ENCODE results near the gene SLC66A1.

Gene SLC66A1

DNA sequence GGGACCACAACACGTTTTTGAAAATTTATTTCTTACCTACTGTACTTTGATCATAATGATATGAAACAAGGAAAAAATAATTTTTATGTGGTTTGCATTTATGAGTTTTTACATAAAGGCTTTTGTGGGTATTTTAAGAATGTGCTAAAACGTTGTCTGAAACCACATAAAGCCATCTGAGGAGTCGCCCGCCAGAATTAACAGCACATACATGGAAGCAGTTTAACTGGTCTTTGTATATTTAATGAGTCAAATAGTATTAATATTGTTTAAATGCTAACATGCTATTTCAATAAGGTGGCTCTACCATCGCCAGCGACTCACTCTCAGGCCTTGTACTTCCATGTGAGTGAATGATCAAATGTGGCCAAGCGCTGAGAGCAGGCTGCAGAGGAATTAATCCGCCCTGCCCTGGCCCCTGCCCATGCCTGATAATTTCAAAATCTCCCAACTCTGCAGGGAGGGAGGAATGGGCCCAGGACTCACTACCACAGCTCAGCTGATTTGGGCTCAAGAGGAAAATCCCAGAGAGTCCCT is 49.6 kb downstream of the SLC66A1 start:
- peak; percentile 51 for DNase-seq (ENCODE audit: low spot score)

DNA sequence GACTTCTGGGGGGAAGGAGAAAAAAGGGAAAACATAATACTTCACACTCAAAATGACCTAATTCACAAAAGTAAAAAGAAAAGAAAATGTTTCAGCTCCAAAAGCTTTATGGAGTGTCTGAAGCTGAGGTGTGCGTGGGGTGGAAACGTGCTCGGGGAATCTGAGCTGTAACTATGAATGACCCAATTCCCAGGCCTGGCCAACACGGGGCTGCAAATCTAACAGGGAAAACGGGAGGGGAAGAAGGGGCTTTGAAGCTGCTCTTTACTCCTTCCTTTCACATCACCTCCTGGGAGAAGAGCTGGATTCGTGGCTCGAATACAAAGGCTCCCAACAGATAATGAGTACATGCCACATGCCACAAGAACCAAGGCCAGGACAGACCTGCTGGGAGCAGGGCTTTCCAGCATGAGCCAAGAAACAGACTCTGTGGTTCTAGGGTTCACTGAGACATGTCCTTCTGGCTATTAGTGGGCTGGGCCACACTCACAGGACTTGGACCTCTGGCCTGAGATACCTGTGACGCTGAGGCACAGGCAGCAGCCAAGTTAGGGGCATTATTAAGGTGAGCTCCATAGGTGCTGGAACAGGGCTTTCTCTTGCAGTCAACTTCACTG is 51.5 kb downstream of the SLC66A1 start:
- DNase-seq (ENCODE audit: low spot score) = no peak

DNA sequence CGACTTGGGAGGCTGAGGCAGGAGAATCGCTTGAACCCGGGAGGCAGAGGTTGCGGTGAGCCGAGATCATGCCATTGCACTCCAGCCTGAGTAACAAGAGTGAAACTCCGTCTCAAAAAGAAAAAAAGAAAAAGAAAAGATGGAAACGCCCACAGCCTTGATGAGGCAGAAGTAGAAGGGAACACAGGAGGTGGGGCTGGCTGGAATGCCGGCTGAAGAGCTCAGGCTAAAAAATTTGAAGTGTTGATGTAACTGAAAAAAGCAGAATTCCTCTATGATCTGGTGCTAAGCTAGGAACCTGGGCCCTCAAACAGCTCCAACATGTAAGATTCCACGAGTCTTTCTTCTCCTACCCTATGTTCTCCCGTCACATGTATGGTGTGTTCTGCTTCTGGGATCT is 53.6 kb downstream of the SLC66A1 start:
- DNase-seq (ENCODE audit: low spot score) = peak; percentile 68

DNA sequence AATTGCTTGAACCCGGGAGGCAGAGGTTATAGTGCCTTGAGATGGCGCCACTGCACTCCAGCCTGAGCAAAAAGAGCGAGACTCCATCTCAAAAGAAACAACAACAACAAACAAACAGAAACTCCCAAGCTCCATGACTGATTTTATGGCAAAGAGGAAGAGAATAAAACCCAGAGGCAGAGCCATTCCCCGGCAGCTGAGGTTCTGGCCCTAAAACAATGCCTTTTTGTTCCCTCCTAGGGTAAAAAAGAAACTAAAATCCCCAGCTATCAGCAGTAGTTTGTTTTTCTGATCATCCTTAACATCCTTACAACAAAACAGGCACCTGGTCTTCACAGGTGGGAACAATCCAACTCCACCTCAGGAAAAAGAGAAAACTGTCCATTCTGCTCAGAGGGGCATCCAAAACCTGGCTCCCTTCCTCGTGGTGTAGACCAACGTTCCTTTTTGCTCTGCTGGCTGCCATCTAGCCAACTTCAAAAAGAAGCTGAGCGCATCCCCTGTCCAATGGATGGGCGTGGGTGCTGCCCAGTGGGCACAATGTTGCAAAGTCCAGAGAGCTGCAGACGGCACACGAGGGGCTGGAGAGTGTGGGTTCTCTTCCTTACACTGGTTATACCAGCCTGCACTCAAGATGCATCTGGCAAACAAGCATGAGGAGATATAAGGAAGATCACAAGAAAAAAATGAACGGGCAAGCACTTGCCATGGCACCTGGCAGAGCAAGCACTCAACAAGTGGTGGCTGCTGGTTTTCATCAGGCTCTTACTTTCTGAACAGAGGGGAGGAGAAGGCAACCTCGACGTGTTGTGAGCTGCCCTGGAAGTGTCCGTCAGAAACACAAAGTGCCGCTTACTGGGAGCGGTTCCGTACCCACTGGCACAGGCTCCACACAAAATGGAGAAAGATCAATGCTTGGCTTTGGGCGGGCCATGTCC is 54.7 kb downstream of the SLC66A1 start:
- no peak for DNase-seq (ENCODE audit: low spot score)

- no peak for DNase-seq (ENCODE audit: low spot score)
Measured at GRCh38 chr1:19367584-19368041, 55.5 kb downstream of the SLC66A1 start.

DNA sequence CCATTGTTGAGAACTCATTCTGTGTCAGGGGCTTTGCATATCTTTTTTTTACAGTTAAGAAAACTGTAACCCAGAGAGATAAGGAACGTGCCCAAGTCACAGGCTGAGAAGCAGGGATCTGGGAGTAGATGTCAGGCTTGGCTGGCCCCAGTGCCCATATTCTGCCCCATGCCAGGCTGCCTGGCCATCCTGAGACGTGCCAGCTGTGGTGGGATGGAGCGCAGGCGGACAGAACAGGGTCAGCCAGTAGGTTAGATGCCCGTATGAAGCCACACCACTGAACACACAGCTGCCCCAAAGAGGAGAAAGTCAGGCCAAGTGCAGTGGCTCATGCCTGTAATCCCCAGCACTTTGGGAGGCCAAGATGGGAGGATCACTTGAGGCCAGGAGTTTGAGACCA is 55.9 kb downstream of the SLC66A1 start:
- no peak for DNase-seq (ENCODE audit: low spot score)

DNA sequence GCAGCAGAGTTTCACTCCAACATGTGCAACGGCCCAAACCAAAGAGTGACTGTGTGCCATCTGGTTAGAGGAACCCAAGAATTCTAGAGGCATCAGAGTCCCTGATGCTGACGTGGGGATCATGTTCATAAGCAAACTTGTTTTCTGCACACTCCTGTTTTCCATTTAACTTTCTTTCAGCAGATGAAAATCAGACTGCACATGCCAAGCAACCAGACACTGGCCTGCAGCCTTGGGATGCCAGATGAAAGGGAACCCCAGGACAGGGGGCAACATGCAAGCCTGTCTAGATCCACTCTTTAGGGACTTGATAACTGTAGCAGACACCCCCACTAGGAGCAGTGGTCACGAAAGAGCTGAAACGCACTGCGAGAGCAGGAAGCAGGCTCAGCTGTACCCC is 56.8 kb downstream of the SLC66A1 start:
- DNase-seq (ENCODE audit: low spot score) = no peak

- DNase-seq (ENCODE audit: low spot score) = no peak
Measured at GRCh38 chr1:19369396-19370090, 57.4 kb downstream of the SLC66A1 start.

GRCh38 chr1:19370453-19371170 is 58.5 kb downstream of the SLC66A1 start:
- DNase-seq (ENCODE audit: low spot score) = no peak

DNA sequence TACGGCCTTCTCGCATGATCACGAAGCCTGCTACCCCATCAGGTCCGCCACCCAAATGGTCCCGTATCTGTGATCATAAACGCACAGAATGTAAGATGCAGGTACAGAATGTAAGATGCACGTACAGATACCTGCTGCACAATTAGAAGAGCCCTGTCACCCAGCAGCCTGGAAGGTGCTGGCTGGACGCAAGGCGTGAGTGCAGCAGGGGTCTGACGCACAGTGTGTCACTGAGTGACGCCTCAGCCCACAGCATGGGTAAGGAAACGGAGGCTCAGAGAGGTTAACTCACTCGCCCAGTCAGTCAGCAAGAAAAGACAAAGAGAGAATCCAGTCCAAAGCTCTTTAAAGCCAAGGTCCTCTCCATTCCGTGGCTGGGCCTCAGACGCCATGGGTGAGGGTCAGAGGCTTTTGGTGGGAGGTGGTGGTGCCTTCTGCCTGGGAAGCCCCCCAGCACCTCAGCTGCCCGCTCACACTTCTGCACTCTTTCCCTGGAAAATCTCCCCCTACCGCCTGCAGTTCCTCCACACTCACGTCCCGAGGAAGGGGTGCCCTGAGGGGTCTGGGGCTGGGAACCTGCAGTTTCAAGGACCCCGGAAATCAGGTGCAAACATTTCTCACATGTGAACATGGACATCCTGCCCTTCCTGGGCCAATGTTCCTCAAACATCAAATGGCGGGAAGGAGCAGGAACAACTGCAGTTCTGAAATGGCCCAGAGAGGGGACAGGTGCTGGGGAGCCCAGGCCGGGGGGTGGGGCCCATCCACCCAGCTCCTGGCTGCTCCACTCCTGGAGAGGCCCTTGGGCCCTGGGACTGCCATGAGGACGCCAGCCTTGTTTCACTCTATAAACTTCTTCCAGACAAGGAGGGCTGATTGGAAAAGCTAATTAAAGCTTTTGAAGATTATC is 59.4 kb downstream of the SLC66A1 start:
- no peak for DNase-seq (ENCODE audit: low spot score)

DNA sequence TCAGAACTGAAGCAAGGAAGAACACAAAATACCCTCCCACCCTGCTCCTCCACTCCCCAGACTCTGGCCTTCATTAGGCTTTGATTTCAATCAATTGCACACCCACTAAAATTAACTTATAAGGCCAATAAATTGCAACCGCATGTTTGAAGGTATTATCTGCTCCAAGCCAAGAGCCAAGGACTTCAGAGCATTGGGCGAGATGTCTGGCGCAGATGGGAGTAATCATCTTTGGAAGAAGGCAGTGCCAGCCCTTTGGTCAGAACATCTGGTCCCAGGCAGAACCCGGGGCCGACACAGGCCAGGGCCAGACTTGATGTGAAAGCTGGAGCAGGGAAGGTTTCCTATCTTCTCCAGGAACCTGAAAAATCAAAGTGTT is 60.0 kb downstream of the SLC66A1 start:
- no peak for DNase-seq (ENCODE audit: low spot score)

DNA sequence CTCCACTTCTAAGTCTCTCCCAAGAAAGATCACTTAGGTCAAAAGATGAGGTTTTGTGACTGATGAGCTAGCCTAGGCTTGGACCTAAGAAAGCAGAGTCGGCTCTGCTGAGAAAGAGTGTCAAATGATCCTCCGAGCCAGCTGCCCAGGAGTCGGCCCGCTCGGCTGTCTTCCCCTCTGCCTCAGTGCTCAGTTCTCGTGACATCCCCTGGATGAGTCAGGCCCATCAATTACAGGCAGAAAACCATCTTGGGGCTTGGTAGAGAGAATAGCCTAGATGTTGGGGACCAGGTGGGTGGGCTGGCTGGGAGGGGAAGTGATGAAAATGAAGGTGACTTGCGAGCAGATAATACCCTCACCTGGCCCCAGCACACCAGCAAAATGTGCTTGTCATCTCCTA is 60.5 kb downstream of the SLC66A1 start:
- DNase-seq (ENCODE audit: low spot score) = peak; percentile 46

GRCh38 chr1:19373211-19374082 is 61.3 kb downstream of the SLC66A1 start:
- no peak for DNase-seq (ENCODE audit: low spot score)

DNA sequence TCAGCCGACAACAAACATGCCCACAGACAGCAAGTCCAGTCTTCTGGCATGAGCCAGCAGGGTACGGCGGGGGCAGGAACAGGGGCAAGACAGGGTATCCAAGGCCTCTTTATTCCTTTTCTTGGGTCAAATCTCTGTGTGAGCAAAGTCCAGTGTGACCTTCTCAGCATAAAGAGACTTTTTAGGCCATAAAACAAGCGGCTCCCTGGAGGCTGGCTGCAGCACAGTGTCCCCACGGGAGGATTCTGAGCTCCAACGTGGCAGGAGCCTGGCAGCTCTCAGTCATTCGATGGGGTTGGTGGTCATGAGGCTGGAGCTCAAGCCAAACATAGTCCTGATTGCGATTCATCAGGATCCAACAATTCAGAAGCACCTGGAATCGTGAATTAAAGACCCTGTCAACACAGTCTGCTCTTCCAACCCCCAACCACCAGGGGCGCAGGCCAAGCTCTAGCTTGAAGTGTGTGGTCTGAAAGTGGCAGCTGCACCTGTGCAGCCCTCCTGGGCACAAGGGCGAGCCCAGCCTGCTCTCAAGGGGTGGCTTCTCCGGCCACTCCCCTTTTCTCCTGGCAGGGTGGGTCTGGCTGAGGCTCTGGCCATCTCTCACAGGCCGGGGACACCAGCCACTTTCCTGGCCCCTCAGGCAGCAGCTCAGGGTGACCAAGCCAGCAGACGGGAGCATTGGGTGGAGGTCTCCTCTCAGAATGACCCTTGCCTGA is 62.1 kb downstream of the SLC66A1 start:
- no peak for DNase-seq (ENCODE audit: low spot score)

GRCh38 chr1:19374926-19375325 is 62.8 kb downstream of the SLC66A1 start:
- no peak for DNase-seq (ENCODE audit: low spot score)

DNA sequence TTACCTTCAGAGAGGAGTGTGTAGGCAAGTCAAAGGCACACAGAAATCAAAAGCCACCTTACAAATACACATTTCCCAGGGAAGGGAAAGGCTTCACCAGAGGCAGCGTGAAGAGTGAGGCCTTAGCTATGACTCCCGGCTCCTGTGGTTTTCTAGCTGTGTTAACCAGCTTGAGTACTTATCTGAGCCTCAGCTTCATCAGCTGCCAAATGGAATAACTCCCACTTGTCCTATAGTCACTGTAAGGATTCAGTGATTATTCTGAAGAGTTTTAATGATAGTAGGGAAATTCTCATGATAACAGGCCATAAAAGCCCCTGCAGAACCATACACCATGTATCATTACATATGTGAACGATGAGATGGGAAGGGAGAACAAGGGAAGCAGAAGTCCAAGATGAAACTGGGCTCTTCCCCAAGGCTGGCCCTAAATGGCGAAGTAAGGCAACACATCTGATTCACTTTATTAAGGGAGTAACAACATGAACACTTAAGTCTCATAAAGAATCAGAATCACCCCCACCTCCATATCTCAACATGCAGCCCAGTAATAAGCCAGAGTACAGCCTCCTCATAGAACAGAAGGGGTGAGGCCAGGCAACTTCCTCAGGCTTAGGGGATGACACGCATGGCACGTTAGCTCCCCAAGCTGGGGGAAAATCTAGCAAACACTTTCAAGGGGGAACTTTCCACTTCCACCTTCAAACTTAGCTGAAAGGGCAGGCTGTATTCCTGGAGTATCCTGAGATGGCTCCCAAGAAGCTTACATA is 63.7 kb downstream of the SLC66A1 start:
- no peak for DNase-seq (ENCODE audit: low spot score)

DNA sequence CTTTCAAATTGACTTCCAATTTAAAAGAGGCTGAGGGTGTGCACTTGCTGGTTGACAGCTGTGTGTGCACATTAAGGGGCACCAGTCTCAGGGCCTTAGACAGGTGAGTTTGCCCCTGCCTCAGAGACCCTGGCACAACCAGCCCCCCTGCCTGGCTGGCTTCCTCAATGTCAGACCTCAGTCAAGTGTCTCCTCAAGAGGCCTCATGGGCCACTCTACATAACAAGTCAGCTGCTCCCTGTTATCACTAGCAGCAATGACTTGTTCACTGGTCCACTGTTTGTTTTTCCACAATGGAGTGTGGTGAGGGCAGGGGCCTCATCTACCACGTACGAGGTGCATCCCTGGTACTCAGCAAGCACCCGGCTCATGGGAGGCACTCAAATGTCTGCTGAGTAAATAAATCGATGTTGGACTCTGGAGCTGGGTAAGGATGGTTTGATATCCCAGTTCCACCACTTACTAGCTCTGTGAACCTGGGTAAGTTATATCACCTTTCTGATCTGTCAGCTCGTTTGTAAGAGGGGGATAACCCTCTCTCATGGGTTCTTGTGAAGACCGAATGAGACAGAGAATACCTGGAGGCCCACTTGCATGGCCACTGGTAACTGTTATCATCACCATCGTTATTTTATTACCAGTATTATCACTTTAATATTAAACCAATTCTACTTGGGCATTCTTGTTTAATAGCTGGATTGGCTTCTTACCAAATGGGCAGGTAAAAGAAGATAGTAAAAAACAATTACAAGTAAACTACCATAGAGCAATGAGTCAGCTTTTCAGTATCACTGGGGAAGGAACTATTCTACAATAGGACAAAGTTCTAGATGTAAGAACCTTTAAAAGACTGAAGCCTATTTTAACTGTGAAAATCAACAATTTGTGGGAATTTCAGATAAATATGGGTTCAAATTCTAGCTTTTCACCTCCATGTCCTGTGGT is 64.6 kb downstream of the SLC66A1 start:
- DNase-seq (ENCODE audit: low spot score) = no peak

Data from AG08396 (cell line).